HG03039 (cell line): ENCODE results near the gene RIPOR1.
"Not testable (repeated sequence)": the region's sequence is repeated elsewhere in the genome, so short reads cannot be mapped to it uniquely, and the experiment has no call there.

Source experiments
- ATAC-seq: cut with Tn5 transposase; IDR thresholded peaks from one replicate; pipeline ENCODE4 v1.9.1; 2021; ENCODE audit warnings: mild to moderate bottlenecking, moderate library complexity; ENCODE audit not compliant: unreplicated experiment

RIPOR1 gene

GRCh38 chr16:67514382-67514828 is 14.2 kb upstream of the RIPOR1 start:
- ATAC-seq: no peak

DNA sequence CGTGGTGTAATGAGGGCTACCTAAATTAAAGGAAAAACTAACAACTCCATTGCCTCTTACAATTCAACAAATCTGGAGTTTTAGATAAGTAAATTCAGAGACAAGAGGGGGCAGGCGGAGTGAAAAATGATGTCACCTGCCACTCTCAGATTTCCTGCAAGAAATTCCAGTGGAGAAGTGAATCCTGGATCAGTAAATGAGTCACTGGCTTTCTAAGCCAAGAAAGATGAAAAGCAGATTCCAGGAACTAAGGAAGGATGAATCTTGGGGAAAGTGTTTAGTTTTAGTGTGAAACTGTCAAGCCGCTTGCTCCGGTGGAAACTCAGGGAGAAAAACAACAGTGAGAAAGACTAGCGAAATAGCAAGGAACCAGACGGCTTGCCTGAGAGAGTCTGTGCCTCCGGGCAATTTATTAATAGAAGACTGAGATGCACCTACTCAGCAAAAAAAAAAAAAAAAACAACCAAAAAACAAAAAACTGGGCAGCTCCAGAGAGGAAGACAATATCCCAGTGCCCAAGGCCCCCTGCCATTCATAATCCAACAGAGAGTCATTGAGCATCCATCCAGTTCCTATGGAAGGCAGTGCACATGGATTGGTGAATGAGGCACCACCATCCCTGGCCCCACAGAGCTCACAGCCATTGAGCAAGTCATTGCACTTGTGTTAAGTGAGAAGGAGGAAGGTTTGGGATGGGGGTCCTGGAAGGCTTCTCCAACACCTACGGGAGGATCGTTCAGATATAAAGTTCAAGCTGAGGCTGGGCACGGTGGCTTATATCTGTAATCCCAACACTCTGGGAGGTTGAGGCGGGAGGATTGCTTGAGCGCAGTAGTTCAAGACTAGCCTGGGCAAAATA is 12.1 kb upstream of the RIPOR1 start:
- ATAC-seq: no peak

GRCh38 chr16:67517155-67517445 is 11.5 kb upstream of the RIPOR1 start:
- no peak for ATAC-seq

- no peak for ATAC-seq
Observed at GRCh38 chr16:67517661-67518423, 10.8 kb upstream of the RIPOR1 start.

- ATAC-seq: no peak
Observed at GRCh38 chr16:67518676-67519075, 10.0 kb upstream of the RIPOR1 start.

DNA sequence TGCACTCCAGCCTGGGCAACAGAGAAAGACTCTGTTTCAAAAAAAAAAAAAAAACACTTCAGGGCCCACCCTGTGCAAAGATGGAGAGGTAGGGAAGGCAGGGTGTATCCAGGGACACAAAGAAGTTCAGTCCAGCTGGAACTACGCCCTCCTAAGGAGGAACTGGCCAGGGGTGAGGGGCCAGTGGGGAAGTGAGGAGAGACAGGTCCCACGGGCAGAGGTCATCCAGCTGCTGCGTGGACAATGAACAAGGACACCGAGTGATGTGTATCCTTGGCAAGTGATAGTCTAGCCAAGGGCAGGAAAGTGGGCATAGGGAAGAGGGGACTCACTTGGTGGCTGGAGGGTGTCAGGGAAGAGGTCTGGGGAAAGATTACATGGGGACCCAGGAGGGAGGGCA is 9.4 kb upstream of the RIPOR1 start:
- no peak for ATAC-seq

- peak; percentile 68 for ATAC-seq
Observed at GRCh38 chr16:67521095-67521804, 7.4 kb upstream of the RIPOR1 start.

DNA sequence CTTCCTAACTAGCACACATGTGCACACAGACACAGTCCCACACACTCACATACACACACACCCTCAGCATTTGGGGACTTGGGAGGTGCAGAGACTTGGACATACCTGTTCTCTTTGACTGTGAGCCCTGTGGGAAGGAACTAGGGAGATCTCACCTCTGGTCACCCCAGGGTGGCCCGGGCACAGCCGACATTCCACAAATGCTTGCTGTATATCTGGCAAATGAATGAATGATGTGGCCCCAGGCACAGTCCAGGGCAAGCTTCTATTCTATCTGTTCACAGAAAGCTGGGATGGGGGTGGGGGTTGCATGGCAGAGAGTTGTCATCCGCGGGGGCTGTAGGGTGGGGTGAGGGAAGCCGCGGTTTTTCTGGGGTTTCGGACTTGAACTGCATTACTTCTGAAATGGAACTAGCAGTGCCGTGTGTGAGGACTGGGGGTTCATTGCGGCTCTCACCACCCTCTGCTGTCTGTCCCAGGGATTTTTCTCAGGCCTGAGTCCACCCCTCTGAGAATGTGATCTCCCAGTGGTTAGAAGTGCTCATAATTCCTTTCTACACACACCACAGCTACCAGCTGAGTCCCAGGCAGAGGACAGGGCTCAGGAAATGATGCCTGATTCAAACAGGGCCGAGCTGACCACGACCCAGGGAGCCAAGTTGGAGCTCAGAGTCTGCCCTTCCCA is 3.3 kb upstream of the RIPOR1 start:
- ATAC-seq: no peak

DNA sequence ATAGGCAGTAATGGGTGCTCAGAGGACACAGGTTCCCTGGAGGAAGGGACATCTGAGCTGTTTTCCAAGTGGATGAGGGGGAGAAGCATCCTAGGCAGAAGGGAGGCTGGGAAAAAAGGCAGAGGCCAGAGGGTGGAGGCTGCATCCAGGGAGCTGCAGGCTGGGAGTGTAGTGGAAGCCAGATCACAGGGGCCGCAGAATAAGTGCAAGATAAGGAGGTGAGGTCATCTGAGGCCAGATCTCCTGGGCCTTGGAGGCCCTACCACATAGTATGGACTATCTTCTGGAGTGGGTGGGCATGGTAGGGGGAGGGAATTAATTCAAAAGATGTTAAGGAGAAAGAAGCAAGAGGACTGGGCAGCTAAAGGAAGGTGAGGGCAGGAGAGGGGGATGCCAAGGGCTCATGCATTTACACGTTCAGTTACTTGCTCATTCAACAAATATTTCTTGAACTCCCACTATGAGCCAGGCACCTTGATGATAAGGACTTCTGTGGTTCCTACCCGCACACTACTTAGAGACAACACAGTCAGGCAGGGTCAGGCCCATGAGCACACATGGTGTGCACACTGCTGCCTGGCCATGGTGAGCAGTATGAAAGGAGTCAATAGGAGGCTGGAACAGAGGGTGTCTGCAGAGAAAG is 2.4 kb upstream of the RIPOR1 start:
- no peak for ATAC-seq

GRCh38 chr16:67528870-67529581 is 397 bp downstream of the RIPOR1 start:
- no peak for ATAC-seq

DNA sequence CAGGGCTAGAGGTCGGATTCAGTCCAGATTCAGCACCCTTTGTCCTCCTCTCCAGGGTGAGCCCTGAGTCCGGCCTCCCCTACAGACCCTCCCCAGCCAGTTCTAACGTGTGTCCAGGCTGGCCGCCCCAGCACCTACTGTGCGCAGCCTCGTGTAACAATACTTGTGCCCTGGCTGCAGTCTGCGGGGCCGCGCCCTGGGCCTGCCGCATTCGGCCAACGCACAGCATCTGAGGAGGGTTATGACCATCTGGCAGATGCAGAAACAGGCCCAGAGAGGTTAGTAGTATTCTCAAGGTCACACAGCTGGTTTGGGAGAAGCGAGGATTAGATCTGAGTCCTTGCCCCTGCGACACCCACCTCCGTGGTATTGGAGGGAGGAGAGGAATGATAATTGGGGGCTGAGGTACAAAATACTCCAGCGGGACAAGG is 968 bp downstream of the RIPOR1 start:
- no peak for ATAC-seq

GRCh38 chr16:67530013-67530939 is 1.6 kb downstream of the RIPOR1 start:
- no peak for ATAC-seq

DNA sequence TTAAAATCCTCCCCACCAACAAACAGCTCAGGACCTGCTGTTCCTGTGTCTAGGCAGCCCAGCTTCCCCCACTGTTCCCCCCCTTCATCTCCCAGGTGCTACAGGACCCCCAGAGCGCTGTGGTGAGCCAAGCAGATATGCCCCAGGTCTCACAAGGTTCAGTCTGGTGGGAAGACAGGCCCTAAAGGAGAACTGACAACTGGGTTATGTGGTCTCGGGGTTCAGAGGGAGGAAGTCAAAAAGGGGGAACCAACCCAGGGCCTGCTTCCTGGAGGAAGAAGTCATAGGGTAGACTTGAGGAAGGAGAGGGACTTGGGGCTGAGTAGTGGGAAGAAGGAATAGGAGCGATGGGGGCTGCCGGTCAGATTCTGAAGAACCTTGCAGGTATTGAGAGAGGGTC is 2.6 kb downstream of the RIPOR1 start:
- ATAC-seq: no peak

DNA sequence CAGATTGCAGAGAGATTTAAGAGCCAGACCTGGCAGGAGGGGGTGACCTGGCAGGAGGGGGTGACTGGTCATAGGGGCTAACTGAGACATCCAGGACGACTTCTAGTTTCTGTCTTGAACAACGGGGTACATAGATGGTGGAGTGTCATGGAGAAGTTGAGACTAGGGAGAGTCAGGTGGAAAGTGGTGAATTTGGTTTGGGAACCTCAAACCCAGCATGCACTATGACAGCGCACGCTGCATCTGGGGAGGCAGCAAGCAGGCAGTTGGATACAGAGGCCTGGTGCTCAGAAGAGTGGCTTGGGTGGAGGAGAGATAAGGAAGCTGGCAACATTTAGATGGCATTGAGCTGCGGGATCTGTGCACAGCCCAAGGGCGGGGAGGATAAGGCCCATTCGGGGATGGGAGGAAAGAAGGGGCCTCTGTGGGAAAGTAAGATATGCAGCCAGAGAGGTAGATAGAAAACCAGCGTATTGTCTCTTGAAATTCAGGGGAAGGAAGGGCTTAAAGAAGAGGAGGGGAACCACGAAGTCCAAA is 4.5 kb downstream of the RIPOR1 start:
- ATAC-seq: no peak

- not testable (repeated sequence) for ATAC-seq
Observed at GRCh38 chr16:67533987-67534386, 5.4 kb downstream of the RIPOR1 start.

DNA sequence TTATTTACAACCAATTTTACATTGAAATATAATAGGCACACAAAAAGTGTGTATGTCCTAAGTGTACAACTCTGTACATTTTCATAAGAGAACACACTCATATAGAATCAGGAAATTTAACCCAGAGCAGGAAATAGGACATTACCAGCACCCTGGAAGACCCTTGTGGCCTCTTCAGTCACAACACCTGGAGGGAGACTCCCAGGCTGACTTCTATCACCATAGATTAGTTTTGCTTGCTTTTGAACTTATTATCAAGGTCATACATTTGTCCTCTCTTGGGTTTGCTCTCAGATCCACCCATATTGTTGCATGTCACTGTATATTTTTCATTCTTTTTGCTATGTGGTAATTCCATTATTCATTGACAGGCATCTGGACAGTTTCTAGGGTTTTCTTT is 5.8 kb downstream of the RIPOR1 start:
- no peak for ATAC-seq

DNA sequence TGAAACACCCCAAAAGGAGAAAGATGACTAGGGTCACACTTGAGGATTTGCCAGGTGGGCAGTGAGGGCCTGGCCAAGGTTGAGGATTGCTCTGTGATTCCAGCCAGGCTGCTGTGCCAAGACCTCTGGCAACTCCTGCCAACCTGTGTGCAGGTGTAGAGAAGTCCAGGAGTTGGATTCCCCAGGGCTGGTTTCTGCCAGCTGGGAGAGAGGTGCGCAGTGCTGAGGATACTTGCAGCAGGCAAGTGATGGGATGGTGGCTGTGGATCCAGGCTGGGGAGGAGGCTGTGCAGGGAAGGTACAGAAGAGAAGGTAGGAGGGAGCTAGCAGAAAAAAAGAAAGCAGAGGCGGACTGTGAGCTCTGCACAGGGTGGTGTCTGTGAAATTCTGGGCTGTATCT is 6.6 kb downstream of the RIPOR1 start:
- ATAC-seq: no peak

- ATAC-seq: no peak
Observed at GRCh38 chr16:67537270-67537635, 8.6 kb downstream of the RIPOR1 start.
